SH-SY5Y (cell line): ENCODE measurements around the gene TCF12.

Source experiments
- GATA2 ChIP-seq: IDR thresholded peaks from 2 replicates; pipeline ENCODE4 v1.6.1; 2011; ENCODE audit warnings: mild to moderate bottlenecking, low read depth, low read length
- GATA3 ChIP-seq: IDR thresholded peaks from 2 replicates; pipeline ENCODE4 v1.6.1; 2011; ENCODE audit warnings: low read depth, mild to moderate bottlenecking, low read length, moderate library complexity

- TF ChIP-seq GATA2 = no peak
- TF ChIP-seq GATA3 = no peak
These were observed 35.4 kb upstream of the TCF12 start for GRCh38 chr15:56883088-56883487.
